ENCODE data around the gene CKAP5.

Gene CKAP5

GRCh38 chr11:46698597-46698996, 147.5 kb downstream of the CKAP5 start:
- DNase-seq (ENCODE audit: low spot score) = no peak

- DNase-seq (ENCODE audit: low spot score) = no peak
Measured at GRCh38 chr11:46697723-46698122, 148.4 kb downstream of the CKAP5 start.

GRCh38 chr11:46697303-46697702, 148.8 kb downstream of the CKAP5 start:
- no peak for DNase-seq (ENCODE audit: low spot score)

- no peak for DNase-seq (ENCODE audit: low spot score)
Measured at GRCh38 chr11:46696212-46696558, 149.9 kb downstream of the CKAP5 start.

GRCh38 chr11:46695345-46696211, 150.5 kb downstream of the CKAP5 start:
- DNase-seq (ENCODE audit: low spot score) = no peak

- no peak for DNase-seq (ENCODE audit: low spot score)
Measured at GRCh38 chr11:46694607-46695006, 151.5 kb downstream of the CKAP5 start.

GRCh38 chr11:46694072-46694471, 152.0 kb downstream of the CKAP5 start:
- no peak for DNase-seq (ENCODE audit: low spot score)

GRCh38 chr11:46693597-46694012, 152.5 kb downstream of the CKAP5 start:
- DNase-seq (ENCODE audit: low spot score) = peak; percentile 66

Data from AG20443 (cell line).